GM19099 (cell line): ENCODE data around the gene ENGASE.

Source experiments
- POLR2A ChIP-seq: IDR thresholded peaks from 3 replicates; pipeline ENCODE4 v1.6.1; 2011; ENCODE audit warnings: low read depth; ENCODE audit not compliant: insufficient read length; ENCODE audit errors: extremely low read depth

The ENGASE gene

GRCh38 chr17:79079421-79080200, 5.0 kb downstream of the ENGASE start:
- TF ChIP-seq POLR2A = no peak

- TF ChIP-seq POLR2A = no peak
Measured at GRCh38 chr17:79080349-79080748, 5.7 kb downstream of the ENGASE start.

- TF ChIP-seq POLR2A = no peak
Measured at GRCh38 chr17:79080761-79081290, 6.2 kb downstream of the ENGASE start.

- no peak for TF ChIP-seq POLR2A
Measured at GRCh38 chr17:79081571-79082276, 7.1 kb downstream of the ENGASE start.

GRCh38 chr17:79082311-79083190, 7.9 kb downstream of the ENGASE start:
- TF ChIP-seq POLR2A = no peak

- TF ChIP-seq POLR2A = no peak
Measured at GRCh38 chr17:79083191-79083971, 8.8 kb downstream of the ENGASE start.

DNA sequence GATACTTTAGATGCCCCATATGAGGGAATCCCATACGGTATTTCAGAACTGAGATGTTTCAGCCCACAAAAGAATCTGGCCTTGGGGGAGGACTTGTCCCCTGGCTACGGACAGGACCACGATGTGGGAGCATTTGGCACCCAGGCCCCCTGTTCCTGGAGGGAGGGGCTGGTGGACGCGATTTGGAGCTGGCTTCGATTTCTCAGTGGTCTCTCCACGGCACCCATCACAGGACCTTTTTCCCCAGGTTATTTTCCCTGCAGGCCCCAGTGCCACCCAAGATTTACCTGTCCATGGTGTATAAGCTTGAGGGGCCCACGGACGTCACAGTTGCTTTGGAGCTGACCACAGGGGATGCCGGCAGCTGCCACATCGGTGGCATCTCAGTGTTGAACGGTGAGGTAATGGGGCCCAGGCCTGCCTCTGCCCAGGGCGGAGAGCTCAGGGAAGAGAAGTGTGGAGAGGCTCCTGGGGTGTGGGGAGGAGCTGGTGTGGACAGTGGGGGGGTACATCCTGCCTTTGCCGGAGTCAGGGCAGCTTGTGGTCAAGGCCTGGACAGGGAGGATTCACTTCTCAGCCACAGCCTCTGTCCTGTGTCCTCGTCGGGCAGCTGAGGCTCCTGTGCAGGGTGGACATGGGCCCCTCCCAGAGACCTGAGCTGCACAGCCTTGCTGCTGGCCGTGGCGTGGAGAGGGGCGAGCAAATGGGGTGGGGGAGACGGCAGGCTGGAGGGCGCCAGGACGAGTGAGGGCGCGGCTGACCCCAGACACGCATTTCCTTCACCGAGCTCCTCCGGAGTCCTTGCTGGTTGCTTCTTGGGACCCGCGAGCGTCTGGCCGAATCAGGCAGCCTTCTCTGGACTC, 9.9 kb downstream of the ENGASE start:
- no peak for TF ChIP-seq POLR2A

GRCh38 chr17:79085154-79085920, 10.7 kb downstream of the ENGASE start:
- no peak for TF ChIP-seq POLR2A

DNA sequence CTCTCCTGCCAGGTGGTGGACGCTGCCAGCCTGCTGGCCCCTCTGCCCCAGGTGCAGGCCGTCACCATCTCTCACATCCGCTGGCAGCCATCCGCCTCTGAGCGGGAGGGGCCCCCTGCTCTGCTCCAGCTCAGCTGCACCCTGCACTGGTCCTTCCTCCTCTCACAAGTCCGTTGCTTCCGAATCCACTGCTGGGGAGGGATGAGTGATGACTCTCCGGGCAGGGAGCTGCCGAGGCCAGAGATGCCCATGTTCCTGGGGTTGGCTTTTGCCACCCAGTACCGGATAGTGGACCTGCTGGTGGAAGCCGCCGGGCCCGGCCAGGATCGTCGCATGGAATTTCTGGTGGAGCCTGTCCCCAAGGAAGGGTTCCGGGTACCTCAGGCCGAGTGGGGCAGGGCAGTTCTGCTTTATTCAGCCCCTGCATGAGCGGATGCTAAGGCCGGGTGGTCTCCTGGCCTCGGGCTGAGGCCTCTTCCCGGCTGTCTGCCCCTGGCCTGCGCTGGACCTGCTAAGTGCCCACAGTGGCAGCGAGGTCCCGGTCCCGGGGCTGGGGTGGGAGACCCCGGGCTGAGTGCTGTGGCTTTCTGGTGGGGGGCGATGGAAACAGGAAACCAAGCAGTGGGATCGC, 11.4 kb downstream of the ENGASE start:
- no peak for TF ChIP-seq POLR2A

- no peak for TF ChIP-seq POLR2A
Measured at GRCh38 chr17:79086609-79087427, 12.2 kb downstream of the ENGASE start.

GRCh38 chr17:79087428-79088143, 13.0 kb downstream of the ENGASE start:
- TF ChIP-seq POLR2A = no peak
